Effector memory CD4-positive, alpha-beta T cell (primary cell): ENCODE results near the gene CCDC187.

Experiments
- DNase-seq, 3 donors: peaks; one replicate each; pipeline ENCODE4 v3.0.0-alpha.2; 2020
- H3K27ac ChIP-seq: 2 replicates; pipeline ENCODE4 v1.7.0; 2013; ENCODE audit warnings: mild to moderate bottlenecking, low read length, moderate library complexity; ENCODE audit not compliant: insufficient read depth, poor library complexity, severe bottlenecking
- H3K27me3 ChIP-seq: replicated peaks from 2 replicates; pipeline ENCODE4 v1.7.0; 2013; ENCODE audit warnings: mild to moderate bottlenecking, low read length; ENCODE audit not compliant: insufficient read depth, control insufficient read depth, poor library complexity, severe bottlenecking
- H3K36me3 ChIP-seq: 2 replicates; pipeline ENCODE4 v1.7.0; 2013; ENCODE audit warnings: mild to moderate bottlenecking, low read length, moderate library complexity; ENCODE audit not compliant: control insufficient read depth, insufficient read depth
- H3K4me1 ChIP-seq: 2 replicates; pipeline ENCODE4 v1.7.0; 2013; ENCODE audit warnings: low read length, mild to moderate bottlenecking; ENCODE audit not compliant: control insufficient read depth, insufficient read depth, poor library complexity, severe bottlenecking
- H3K4me3 ChIP-seq: 2 replicates; pipeline ENCODE4 v1.7.0; 2013; ENCODE audit warnings: low read length, low read depth, mild to moderate bottlenecking; ENCODE audit not compliant: insufficient read depth, poor library complexity, severe bottlenecking
- H3K9me3 ChIP-seq: 2 replicates; pipeline ENCODE4 v1.7.0; 2013; ENCODE audit warnings: mild to moderate bottlenecking, low read length, moderate library complexity; ENCODE audit not compliant: control insufficient read depth

CCDC187 gene

GRCh38 chr9:136339958-136340310 is 36.0 kb upstream of the CCDC187 start:
- Histone ChIP-seq H3K27me3 (no peaks in the 10 kb centered on the region), H3K36me3 (no peaks in the 10 kb centered on the region), H3K9me3 (no peaks in the 10 kb centered on the region), H3K4me1 (peaks cover 6% of the 10 kb centered on the region), H3K4me3 (no peak overlapping the region), H3K27ac (no peak overlapping the region)
- DNase-seq: no peak

GRCh38 chr9:136339173-136339957 is 35.5 kb upstream of the CCDC187 start:
- no peaks in the 10 kb centered on the region for H3K36me3 ChIP-seq
- peak in 1 of 3 donors; percentile 21 for DNase-seq
- peaks cover 6% of the 10 kb centered on the region for H3K4me1 ChIP-seq
- H3K4me3 ChIP-seq: no peak overlapping the region
- no peak overlapping the region for H3K27ac ChIP-seq
- no peaks in the 10 kb centered on the region for H3K27me3 ChIP-seq
- no peaks in the 10 kb centered on the region for H3K9me3 ChIP-seq

GRCh38 chr9:136338511-136338910 is 34.6 kb upstream of the CCDC187 start:
- Histone ChIP-seq H3K4me3 (no peak overlapping the region), H3K9me3 (no peaks in the 10 kb centered on the region), H3K27me3 (no peaks in the 10 kb centered on the region), H3K4me1 (peaks cover 6% of the 10 kb centered on the region), H3K36me3 (no peaks in the 10 kb centered on the region), H3K27ac (no peak overlapping the region)
- DNase-seq: no peak

GRCh38 chr9:136337416-136338395 is 33.8 kb upstream of the CCDC187 start:
- Histone ChIP-seq H3K27ac (no peak overlapping the region), H3K9me3 (no peaks in the 10 kb centered on the region), H3K36me3 (no peaks in the 10 kb centered on the region), H3K4me1 (peaks cover 6% of the 10 kb centered on the region), H3K4me3 (no peak overlapping the region), H3K27me3 (no peaks in the 10 kb centered on the region)
- no peak for DNase-seq

- no peaks in the 10 kb centered on the region for H3K9me3 ChIP-seq
- no peaks in the 10 kb centered on the region for H3K4me1 ChIP-seq
- no peak overlapping the region for H3K4me3 ChIP-seq
- H3K27ac ChIP-seq: no peak overlapping the region
- DNase-seq: no peak
- no peaks in the 10 kb centered on the region for H3K27me3 ChIP-seq
- no peaks in the 10 kb centered on the region for H3K36me3 ChIP-seq
Observed at GRCh38 chr9:136336881-136337280, 33.0 kb upstream of the CCDC187 start.

GRCh38 chr9:136336156-136336870 is 32.4 kb upstream of the CCDC187 start:
- Histone ChIP-seq H3K36me3 (no peaks in the 10 kb centered on the region), H3K4me3 (no peak overlapping the region)
- DNase-seq: no peak

GRCh38 chr9:136335296-136336155 is 31.6 kb upstream of the CCDC187 start:
- H3K36me3 ChIP-seq: no peaks in the 10 kb centered on the region
- no peaks in the 10 kb centered on the region for H3K4me1 ChIP-seq
- no peaks in the 10 kb centered on the region for H3K27me3 ChIP-seq
- no peaks in the 10 kb centered on the region for H3K9me3 ChIP-seq
- no peak overlapping the region for H3K4me3 ChIP-seq
- no peak for DNase-seq
- no peak overlapping the region for H3K27ac ChIP-seq

More at GRCh38 chr9:136336156-136336870, 32.4 kb upstream of the CCDC187 start:
- H3K9me3 ChIP-seq: no peaks in the 10 kb centered on the region
- H3K4me1 ChIP-seq: no peaks in the 10 kb centered on the region
- H3K27ac ChIP-seq: no peak overlapping the region
- no peaks in the 10 kb centered on the region for H3K27me3 ChIP-seq

- no peaks in the 10 kb centered on the region for H3K27me3 ChIP-seq
- no peak overlapping the region for H3K27ac ChIP-seq
- no peaks in the 10 kb centered on the region for H3K4me1 ChIP-seq
- H3K9me3 ChIP-seq: no peaks in the 10 kb centered on the region
- no peaks in the 10 kb centered on the region for H3K36me3 ChIP-seq
- no peak overlapping the region for H3K4me3 ChIP-seq
- DNase-seq: no peak
Observed at GRCh38 chr9:136334541-136334940, 30.6 kb upstream of the CCDC187 start.

GRCh38 chr9:136333486-136333885 is 29.6 kb upstream of the CCDC187 start:
- Histone ChIP-seq H3K4me1 (peaks cover 2% of the 10 kb centered on the region), H3K9me3 (no peaks in the 10 kb centered on the region), H3K36me3 (no peaks in the 10 kb centered on the region), H3K4me3 (no peak overlapping the region), H3K27me3 (no peaks in the 10 kb centered on the region), H3K27ac (no peak overlapping the region)
- no peak for DNase-seq
